ENCODE measurements around the gene FLRT1.

The FLRT1 gene

DNA sequence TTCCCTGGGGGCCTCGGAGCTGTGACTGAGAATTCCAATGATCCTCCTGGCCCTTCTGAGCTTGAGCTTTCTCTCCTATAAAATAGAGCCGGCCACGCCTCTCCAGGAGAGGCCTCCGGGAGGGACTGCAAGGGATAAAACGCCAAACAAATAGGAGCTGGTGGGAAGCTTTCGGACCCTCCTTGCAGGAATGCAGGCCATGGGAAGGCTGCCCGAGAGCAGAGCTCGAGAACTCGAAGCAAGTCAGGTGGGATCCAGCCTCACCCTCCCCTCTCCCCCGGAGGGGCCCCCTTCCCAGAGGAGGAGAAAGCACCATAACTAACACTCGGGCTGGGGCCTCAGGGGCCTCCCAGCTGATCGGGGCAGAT is 34.6 kb downstream of the FLRT1 start:
- DNase-seq: no peak

DNA sequence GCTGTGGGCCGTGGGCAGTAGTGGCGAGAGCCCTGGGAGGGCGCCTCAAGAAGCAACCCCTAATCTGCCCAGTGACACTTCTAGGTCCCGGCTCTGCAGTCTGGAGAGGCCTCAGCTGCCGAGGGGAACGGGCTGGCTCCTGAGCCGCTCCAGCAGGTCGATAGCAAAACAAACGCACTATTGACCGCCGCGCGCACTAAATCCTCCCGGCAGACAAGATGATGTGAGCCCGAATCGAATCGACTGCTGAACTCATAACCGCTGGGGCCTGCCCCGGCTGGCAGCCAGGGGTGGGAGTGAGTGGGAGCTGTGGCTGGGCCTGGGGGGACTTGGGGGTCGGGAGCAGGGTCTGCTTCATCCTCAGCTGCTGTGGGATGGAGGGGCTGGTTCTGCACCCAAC is 36.1 kb downstream of the FLRT1 start:
- no peak for DNase-seq

DNA sequence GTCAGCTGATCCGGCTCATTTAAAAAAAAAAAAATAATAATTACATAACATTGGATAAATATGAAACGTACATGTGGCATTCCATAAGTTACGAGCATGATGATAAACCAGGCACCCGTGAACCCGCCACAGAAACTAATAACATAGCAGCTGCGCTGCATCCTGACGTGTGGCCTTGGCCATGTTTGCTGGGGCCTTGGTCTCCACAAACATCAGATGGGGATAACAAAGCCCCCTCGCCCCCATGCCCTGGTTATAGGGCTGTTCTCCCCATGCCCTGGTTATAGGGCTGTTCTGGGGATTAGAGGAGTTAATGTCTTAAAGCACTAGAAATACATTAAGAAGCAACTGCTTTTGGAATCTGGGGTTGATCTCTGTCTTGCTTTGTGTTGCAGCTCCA is 36.7 kb downstream of the FLRT1 start:
- DNase-seq: no peak

DNA sequence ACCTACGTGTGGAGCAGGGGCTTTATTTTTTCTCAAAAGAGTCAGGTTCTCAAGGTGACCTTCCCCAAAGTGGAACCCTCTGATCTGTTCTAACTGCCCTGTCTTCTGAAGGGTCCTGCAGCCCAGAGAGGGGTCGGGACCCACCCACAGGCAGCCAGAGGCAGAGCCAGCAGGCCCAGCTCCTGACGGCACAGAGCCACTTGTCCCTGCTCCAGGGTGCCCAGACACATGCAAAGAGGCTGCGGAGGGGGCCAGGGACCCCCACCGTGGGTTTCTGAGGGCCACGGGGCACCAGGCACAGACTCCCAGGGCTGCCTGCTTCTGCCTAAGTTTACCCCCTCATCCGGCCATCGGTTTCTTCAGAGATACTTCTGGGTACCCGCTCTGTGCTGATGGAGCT is 37.1 kb downstream of the FLRT1 start:
- DNase-seq: no peak

DNA sequence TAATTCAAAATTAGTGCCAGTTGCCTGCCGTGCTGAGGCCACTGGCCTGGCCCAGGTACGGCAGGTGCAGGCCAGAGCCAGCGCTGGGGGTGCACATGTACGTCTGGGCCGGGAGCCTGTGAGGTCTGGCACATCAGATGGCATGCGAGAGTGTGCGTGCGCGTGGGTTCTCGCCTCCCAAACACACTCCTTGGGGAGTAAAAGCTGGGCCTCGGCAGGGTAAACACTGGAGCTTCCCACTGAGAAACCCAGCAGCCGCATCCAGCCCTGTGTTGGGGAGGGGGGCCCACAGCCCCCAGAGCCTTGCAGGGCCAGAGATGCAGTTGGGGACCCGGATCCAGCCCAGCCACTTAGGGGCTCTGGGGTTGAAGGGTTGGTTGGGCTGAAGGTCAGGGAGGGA is 37.8 kb downstream of the FLRT1 start:
- DNase-seq: no peak

DNA sequence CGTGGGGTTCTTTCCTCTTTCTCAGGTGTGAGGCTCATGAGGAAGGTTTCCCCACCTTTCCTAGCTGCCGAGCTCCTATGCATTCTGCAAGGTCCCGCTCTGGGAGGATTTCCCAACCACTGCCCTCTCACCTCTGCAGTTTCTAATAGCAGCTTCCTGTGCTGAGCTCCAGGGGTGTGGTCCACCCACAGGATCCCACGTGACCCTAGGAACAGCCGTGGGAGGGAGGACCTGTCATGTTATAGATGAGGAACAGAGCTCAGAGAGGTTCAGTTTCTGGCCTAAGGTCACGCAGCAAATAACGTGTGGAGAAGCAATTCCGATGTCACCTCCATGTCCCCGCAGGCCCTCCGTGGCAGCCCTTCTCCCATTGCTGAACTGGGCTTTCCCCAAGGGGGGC is 38.5 kb downstream of the FLRT1 start:
- DNase-seq: peak; percentile 14

DNA sequence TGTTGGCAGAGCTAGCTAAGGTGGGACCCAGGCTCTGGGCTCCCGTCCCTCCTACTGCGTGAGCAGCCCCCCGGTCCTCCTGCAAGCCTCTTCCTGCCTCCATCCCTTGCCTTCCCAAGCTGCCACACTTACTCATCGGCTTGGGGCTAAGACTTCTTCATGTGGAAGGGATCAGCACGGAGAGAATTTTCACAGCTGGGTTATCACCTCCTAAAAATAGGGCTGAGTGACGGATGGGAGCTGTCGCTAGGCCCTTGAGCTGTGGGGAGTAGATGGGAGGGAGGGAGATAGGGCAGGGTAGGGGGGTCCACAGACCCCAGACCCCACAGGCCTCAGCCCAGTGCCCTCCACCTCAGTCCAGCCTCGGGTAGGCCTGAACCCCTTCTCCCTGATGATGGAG is 41.0 kb downstream of the FLRT1 start:
- no peak for DNase-seq

DNA sequence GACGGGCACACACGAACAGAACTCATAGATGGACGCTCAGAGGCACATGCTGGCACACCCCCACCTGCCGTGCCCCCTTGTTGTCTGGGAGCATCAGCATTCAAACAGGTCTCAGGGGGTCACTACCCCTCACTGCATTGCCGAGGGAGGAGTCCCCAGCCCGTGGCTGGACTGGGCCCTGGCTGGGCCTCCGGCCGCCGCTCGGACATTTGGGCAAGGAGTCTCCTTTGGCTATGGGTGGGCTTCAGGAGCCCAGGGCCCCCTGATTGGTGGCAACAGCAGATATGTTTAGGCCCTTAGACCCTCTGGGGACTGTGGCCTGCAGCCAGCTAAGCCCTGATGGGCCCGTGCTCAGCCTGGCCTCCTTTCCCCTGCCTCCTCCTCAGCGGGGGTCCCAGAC is 41.9 kb downstream of the FLRT1 start:
- no peak for DNase-seq

DNA sequence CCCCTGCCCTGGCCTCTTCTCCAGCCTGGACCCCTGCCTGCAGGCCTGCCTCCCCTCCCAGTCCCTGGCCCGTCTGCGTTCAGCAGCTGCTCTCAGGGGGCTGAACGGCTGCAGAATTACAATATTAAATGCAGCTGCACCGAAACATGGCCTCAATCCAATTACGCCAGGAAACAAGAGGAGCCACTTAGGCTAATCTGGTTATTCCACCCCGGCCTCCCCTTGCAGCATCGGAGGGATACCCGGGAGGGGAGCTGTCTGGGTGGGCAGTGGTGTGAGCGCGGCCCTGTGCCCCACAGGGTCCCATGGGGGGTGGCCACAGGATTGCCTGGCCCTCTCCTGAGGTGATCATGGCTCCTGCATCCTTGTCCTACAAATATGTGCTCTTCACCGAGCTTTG is 42.6 kb downstream of the FLRT1 start:
- no peak for DNase-seq

DNA sequence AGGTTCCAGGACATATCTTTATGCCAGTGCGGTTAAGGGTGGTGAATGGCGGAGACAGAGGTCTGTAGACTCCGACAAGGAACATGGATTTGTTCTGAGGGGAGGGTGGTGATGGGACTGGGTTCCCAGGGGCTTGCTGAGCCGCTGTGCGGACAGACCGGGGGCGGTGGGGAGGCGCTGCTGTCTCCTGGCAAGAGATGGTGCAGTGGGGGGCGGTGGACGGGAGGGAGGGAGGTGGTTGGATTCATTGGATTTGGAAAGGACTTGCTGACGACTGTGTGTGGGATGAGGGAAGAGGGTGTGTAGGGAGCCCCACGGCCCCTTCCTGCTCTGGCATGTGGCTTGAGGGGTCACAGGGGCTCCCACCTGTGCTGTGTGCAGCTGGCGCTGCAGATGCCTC is 43.2 kb downstream of the FLRT1 start:
- DNase-seq: no peak

DNA sequence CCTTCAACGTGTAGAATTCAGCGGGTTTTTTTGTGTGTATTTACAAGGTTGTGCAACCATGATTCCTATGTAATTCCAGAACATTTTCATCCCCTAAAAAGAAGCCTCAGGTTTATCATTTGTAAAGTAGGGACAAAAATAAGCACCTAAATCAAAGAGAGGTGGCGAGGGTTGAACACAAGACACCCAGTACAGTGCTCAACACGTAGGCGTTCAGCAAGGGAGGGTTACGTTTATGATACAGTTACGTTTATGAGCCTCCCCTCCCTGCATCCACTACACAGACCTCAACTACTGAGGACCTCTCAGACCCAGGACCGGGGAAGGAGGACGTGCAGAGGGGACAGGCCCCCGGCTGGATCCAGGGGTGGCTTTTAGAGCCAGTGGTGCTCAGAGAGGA is 44.7 kb downstream of the FLRT1 start:
- DNase-seq: no peak

DNA sequence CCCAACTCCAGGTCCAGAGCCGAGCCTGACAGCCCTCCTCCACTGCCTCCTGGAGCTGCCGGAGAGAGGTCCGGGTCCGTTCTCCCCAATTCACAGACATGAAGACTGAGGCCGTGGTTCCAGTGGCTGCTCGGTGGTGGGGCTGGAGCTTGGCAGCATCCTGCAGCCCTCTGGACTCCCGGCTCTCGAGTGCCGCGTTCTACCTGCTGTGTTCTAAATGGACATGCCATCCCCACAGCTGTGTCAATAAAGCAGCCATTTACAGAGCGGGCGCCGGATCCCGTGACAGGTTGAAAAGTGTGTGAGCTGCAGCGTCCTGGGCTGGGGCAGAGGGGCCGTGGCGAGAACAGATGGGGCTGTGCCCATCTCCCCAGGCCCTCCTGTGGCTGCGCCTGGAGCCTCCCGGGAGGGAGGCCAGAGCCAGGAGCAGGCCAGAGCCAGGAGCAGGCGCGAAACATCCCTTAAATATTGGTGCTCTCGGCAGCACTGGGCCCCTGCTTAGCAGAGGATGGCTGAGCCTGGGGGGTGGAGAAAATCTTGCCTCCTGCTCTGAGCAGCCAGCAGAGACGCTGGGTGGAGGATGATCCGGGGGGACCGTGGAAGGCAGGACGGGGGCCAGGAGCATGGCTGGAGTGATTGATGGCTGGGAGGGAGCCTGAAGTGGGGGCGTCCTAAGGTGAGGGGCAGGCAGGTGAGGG is 46.2 kb downstream of the FLRT1 start:
- DNase-seq: no peak

DNA sequence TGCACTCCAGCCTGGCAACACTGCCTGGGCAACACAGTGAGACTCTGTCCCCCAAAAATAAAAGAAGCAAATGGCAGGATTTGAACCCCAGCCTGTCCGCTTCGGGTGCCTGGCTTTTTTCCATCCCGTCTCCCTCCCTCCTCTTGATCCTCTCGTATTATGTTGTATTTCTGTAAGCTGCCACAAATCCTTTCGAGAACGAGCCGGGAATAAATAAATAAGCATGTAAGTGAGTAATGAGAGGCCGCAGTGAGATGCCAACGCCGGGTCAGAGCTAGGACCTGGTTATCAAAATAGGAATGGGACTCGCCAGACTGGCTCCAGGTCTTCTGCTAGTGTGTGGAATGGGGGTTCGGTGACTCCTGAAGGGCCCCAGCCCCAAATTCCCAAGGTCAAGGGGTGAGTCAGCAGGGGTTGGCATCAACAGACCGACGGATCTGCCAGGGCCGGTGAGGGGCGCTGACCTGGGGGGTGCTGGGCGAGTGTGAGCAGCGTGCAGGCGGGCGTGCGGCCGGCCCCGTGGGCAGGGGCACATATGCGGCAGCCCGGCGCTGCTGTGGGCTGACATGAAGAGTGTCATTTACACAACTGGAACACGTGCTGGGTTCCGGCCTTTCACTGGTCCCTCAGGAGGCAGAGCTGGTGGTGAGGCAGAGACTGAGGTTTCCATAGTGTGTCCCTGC is 47.8 kb downstream of the FLRT1 start:
- DNase-seq: no peak

DNA sequence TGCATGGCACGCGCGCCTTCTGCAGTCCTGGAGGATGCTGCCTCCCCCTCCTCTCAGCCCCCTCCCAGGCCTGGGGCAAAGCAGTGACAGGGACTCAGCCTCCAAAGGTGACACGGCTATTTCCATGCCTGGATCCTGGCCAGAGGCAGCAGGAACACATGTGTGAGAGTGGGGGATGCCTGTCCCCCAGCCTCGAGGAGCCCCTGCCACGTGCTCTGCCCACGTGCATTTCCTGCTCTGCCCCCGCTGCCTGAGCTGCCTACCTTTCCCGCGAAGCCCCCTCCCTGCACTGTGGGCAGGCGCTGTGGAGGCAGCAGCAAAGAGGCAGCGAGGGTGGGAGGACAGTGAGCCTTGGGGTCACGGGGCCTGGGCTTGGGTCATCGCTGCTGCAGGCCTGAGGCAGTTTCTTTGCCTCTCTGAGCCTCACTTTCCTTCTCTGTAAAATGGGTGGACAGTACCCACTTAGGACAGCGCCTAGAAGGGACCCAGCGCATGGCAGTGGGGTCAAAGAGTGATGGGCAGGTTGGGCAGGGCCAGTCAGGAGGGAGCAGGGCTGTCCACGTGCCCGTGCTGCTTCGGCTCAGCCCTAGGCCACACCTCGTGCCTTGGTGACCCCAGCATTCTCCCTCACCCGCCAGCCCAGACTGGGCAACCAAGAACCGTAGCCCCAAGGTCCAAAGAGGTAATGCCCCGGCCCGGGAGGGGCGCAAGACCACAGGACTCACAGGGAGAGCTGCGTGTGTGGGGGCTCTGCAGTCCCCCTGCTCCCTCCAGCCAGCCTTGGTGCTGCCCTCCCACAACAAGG is 48.6 kb downstream of the FLRT1 start:
- no peak for DNase-seq

DNA sequence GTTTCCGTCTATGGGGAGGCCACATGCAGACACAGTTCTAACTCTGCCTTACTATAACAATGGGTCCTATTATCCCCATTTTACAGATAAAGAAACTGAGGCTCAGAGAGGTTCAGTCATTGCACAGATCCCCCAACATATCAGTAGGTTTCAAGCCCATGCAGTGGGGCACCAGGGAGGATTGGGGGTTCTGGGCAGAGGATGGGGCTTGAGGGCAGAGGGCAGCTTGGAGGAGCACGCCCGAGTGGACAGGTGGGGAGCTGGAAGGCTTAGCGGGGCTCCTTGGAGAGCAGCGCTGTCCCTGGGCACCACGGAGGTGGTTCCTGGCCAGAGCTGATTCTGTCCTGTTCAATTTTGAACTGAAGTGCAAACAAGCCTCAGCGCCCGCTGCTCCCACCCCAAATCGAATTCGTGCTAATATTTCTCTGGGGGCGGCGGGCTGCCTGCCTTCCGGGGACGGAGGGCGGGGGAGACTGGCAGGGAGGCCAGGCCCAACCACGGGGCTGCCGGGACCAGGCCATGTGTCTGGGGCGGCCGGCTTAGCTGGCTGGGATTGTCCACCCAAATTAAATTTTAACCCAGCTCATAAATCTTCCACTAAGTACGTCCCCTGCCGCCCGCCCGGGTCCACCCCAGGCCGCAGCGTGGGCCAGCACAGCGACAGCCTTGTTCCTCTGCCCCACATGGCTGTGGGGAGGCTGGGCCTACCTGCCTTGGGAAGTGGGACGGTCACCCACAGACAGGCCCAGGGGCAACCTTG is 49.4 kb downstream of the FLRT1 start:
- DNase-seq: no peak
